Sciatic nerve (tissue), 1 donor: Measurements from ENCODE around the gene RUNX2. TPM values are rescaled to one million over a fixed set of nuclear protein-coding genes. Genes with fewer than 3 reads are reported as not detected.

Experiments
- total RNA-seq: library from RNA; stranded (reverse); fragmentation: NEBNext Ultra II Directional; extraction: Animal tissue kit (Norgen Biotek cat#: 25700); gene quantifications from one replicate; pipeline ENCODE4 v1.2.1, GENCODE V29; 2021
- donor health status: DM: no; HTN: no; CAD: no.

The RUNX2 gene
- total RNA-seq, 1 donor from 2014 or later = 18.0 TPM

Other genes with a start within 250 kb of the RUNX2 start
- 12.9 TPM for gene SUPT3H, start 49.6 kb downstream of the RUNX2 start, total RNA-seq